ENCODE results near the gene ASTN2.

ASTN2 gene

GRCh38 chr9:117278471-117279035 lies 136.3 kb downstream of the ASTN2 start:
- H3K4me3 ChIP-seq: no peak overlapping the region
- TF ChIP-seq CTCF (IDR thresholded peaks at IDR 0.05): no peak
- H3K27ac ChIP-seq: no peak overlapping the region
- no peak for DNase-seq (ENCODE audit: low spot score)

GRCh38 chr9:117278020-117278419 lies 136.8 kb downstream of the ASTN2 start:
- H3K27ac ChIP-seq: no peak overlapping the region
- H3K4me3 ChIP-seq: no peak overlapping the region
- DNase-seq (ENCODE audit: low spot score): no peak
- no peak for TF ChIP-seq CTCF (IDR thresholded peaks at IDR 0.05)

- no peak for TF ChIP-seq CTCF (IDR thresholded peaks at IDR 0.05)
- DNase-seq (ENCODE audit: low spot score): no peak
- no peak overlapping the region for H3K27ac ChIP-seq
- H3K4me3 ChIP-seq: no peak overlapping the region
Observed at GRCh38 chr9:117276444-117276843, 138.4 kb downstream of the ASTN2 start.

GRCh38 chr9:117273612-117274011 lies 141.2 kb downstream of the ASTN2 start:
- no peak for DNase-seq (ENCODE audit: low spot score)
- no peak for TF ChIP-seq CTCF (IDR thresholded peaks at IDR 0.05)
- Histone ChIP-seq H3K4me3 (no peak overlapping the region), H3K27ac (no peak overlapping the region)

GRCh38 chr9:117268847-117269446 lies 145.9 kb downstream of the ASTN2 start:
- Histone ChIP-seq H3K4me3 (no peak overlapping the region), H3K27ac (no peak overlapping the region)
- no peak for DNase-seq (ENCODE audit: low spot score)
- TF ChIP-seq CTCF (IDR thresholded peaks at IDR 0.05): no peak

- Histone ChIP-seq H3K27ac (no peak overlapping the region), H3K4me3 (no peak overlapping the region)
- DNase-seq (ENCODE audit: low spot score): no peak
- TF ChIP-seq CTCF (IDR thresholded peaks at IDR 0.05): no peak
Observed at GRCh38 chr9:117266855-117267497, 147.9 kb downstream of the ASTN2 start.

GRCh38 chr9:117265253-117265652 lies 149.6 kb downstream of the ASTN2 start:
- no peak overlapping the region for H3K27ac ChIP-seq
- no peak for DNase-seq (ENCODE audit: low spot score)
- TF ChIP-seq CTCF (IDR thresholded peaks at IDR 0.05): no peak
- no peak overlapping the region for H3K4me3 ChIP-seq
